Activated CD8-positive, alpha-beta memory T cell treated with anti-CD3 and anti-CD28 coated beads, Interleukin-2, amount 10 ng/mL, durations not matched to agents 7 days and 5 days (primary cell): ENCODE data around the gene NME9. TPM values are rescaled to one million over a fixed set of nuclear protein-coding genes. Genes with fewer than 3 reads are reported as not detected.
"Not testable (repeated sequence)": the region's sequence is repeated elsewhere in the genome, so short reads cannot be mapped to it uniquely, and the experiment has no call there.

Experiments used
- ATAC-seq: fragments of 150-1000 bp; cut with Tn5 transposase; one replicate; pipeline ENCODE4 v1.10.0; 2021; ENCODE audit warnings: moderate library complexity
- CTCF ChIA-PET: fragments of 350-600 bp; sonication (Branson Sonifier 250); formaldehyde crosslinking; loops from one replicate; lab custom pipeline; 2021; ENCODE audit warnings: antibody characterized with exemption; lab: Charles Lee
- DNase-seq: peaks from one replicate; pipeline ENCODE4 v3.0.0-alpha.2; 2020
- H3K27ac Mint-ChIP-seq: one replicate; pipeline ENCODE4 v1.8.0; 2021; ENCODE audit warnings: mild to moderate bottlenecking, mixed read lengths
- H3K27me3 Mint-ChIP-seq: one replicate; pipeline ENCODE4 v1.8.0; 2021; ENCODE audit warnings: mixed read lengths
- H3K36me3 Mint-ChIP-seq: one replicate; pipeline ENCODE4 v1.8.0; 2021; ENCODE audit warnings: mild to moderate bottlenecking, mixed read lengths
- H3K4me1 Mint-ChIP-seq: one replicate; pipeline ENCODE4 v1.8.0; 2021; ENCODE audit warnings: mixed read lengths
- H3K4me3 Mint-ChIP-seq: one replicate; pipeline ENCODE4 v1.8.0; 2021; ENCODE audit warnings: mild to moderate bottlenecking, moderate library complexity, mixed read lengths
- H3K9me3 Mint-ChIP-seq: one replicate; pipeline ENCODE4 v1.8.0; 2022; ENCODE audit warnings: low read depth, mixed read lengths
- total RNA-seq, 2 experiments: library from RNA; stranded (reverse); gene quantifications; one replicate each; pipeline ENCODE4 v1.2.3, GENCODE V29; 2021

The NME9 gene, protein sequence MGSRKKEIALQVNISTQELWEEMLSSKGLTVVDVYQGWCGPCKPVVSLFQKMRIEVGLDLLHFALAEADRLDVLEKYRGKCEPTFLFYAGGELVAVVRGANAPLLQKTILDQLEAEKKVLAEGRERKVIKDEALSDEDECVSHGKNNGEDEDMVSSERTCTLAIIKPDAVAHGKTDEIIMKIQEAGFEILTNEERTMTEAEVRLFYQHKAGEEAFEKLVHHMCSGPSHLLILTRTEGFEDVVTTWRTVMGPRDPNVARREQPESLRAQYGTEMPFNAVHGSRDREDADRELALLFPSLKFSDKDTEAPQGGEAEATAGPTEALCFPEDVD
- total RNA-seq, result not detected

DNA sequence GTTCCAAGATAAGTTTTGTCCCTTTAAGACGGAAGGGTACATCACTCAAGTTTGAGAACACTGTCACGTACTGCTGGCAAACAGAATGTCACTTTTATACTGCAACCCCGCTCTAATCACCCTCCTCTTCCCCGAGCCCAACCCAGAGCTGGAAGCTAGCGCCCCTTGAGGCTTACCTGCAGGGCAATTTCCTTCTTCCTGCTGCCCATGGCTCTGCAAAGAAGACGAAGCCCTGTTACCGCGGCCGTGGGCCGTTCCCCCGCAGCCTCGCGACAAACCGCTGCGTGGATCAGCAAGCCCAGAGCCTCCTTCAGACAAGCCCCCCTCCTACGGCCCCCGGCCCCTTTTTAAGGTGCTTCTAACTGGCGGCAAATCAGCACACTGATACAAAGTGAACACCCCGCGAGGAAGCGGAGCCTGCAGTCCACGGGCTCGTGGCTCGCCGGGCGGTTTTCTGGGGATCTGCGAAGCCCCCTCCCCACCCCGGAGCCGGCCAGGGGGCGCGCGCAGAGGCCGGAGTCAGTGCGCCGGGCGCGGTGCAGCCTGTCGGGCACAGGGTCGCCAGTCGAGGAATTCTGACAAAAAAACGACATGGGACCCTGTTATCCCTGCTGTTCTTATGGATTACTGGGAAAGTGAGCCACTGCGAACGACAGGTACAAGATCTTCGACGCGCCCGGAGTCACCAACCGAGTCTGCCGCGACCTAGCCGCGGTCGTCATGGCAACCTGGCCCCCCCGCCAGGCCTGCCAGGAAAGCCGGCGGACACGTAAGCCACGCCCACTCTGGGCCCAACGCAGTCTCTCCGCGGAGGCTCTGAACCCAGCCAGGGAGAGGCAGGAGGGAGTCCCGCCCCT lies at the start of gene NME9:
Gene NME9 (minus strand): TSS at position 725 of the 857 bp plus-strand sequence. CDS start 516 bp downstream, at position 209.
- peak; percentile 92 for DNase-seq
- CTCF ChIA-PET, result interaction anchor here (0.8 to 2.7 kb wide), 14 partner anchors 9 to 264 kb away, joined by 3 to 12 read pairs (median 4); partner anchors contain the start of genes ARMC8, DBR1 and ESYT3
- H3K4me1 Mint-ChIP-seq, result peaks cover 29% of the 10 kb centered on the region
- no peaks in the 10 kb centered on the region for H3K9me3 Mint-ChIP-seq
- peak within 1 kb of the TSS; percentile 81 for H3K27ac Mint-ChIP-seq
- peak; percentile 89 for ATAC-seq
- H3K27me3 Mint-ChIP-seq, result peaks cover 6% of the 10 kb centered on the region
- peak within 1 kb of the TSS; percentile 86 for H3K4me3 Mint-ChIP-seq
- no peaks in the 10 kb centered on the region for H3K36me3 Mint-ChIP-seq

GRCh38 chr3:138378990-138379389 lies 49.3 kb upstream of the NME9 start:
- peaks cover 11% of the 10 kb centered on the region for H3K27me3 Mint-ChIP-seq
- no peak for ATAC-seq
- no peaks in the 10 kb centered on the region for H3K36me3 Mint-ChIP-seq
- H3K4me3 Mint-ChIP-seq, result no peak overlapping the region
- no peaks in the 10 kb centered on the region for H3K4me1 Mint-ChIP-seq
- no peaks in the 10 kb centered on the region for H3K9me3 Mint-ChIP-seq
- CTCF ChIA-PET, result no interaction called here
- no peak for DNase-seq
- H3K27ac Mint-ChIP-seq, result no peak overlapping the region

GRCh38 chr3:138378331-138378730 lies 48.7 kb upstream of the NME9 start:
- Mint-ChIP-seq H3K27me3 (peaks cover 11% of the 10 kb centered on the region), H3K36me3 (no peaks in the 10 kb centered on the region), H3K27ac (no peak overlapping the region), H3K9me3 (no peaks in the 10 kb centered on the region), H3K4me1 (no peaks in the 10 kb centered on the region), H3K4me3 (no peak overlapping the region)
- no peak for DNase-seq
- ATAC-seq, result no peak
- CTCF ChIA-PET, result no interaction called here

DNA sequence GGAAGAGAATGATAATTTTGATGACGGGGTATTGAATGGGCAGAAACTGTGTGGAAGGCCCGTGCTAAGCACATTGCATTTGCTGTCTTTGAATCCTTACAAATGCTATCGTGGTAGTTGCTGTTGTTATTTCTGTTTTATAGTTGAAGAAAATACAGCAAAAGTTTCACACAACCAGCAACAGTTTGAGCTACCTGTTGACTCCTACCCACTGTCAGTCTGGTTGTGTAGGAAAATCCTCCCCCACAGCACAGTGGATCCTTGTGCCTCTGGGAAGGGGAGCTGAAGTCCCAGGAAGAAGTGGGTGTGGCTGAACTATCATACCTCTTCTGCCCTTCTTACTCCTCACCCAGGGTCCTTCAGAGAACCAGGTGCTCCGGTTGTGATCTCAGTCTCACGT lies 48.2 kb upstream of the NME9 start:
- H3K9me3 Mint-ChIP-seq, result no peaks in the 10 kb centered on the region
- H3K4me3 Mint-ChIP-seq, result no peak overlapping the region
- DNase-seq (no peak), ATAC-seq (no peak)
- H3K27ac Mint-ChIP-seq, result no peak overlapping the region
- no peaks in the 10 kb centered on the region for H3K36me3 Mint-ChIP-seq
- CTCF ChIA-PET, result no interaction called here
- H3K27me3 Mint-ChIP-seq, result peaks cover 11% of the 10 kb centered on the region
- no peaks in the 10 kb centered on the region for H3K4me1 Mint-ChIP-seq

DNA sequence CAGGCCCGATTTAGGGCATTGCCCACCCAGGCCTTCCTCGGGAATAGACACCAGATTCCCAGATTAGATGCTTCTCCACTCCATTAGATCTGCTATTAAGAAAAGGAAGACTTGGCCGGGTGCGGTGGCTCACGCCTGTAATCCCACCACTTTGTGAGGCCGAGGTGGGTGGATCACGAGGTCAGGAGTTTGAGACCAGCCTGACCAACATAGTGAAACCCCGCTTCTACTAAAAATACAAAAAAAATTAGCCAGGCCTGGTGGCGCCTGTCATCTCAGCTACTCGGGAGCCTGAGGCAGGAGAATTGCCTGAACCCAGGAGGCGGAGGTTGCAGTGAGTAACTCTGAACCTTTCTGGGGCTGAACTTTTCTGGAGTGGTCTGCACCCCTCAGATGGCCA lies 47.6 kb upstream of the NME9 start:
- CTCF ChIA-PET, H3K36me3 Mint-ChIP-seq: not testable (repeated sequence)

DNA sequence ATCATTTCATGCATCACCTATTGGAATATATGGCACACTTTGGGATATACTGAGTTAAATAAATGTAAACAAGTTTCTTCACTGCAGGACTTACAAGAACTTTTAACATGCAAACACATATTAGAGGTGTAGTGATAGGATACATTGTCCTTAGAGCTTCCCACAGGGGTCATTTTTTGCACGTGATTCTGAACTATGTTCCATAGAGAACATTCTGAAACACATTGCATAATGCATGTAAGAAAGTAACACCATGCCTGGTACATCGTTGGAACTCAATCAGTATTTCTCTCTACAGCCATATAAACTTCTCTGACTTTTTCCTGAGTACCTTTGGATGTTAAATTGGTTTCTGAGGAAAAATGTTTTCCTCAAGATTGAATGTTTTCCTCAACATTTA lies 47.0 kb upstream of the NME9 start:
- CTCF ChIA-PET, result no interaction called here
- no peak for DNase-seq
- H3K4me3 Mint-ChIP-seq, result no peak overlapping the region

More for the DNA sequence above, 47.6 kb upstream of the NME9 start:
- peaks cover 11% of the 10 kb centered on the region for H3K27me3 Mint-ChIP-seq
- not testable (repeated sequence) for H3K4me3 Mint-ChIP-seq, ATAC-seq, H3K9me3 Mint-ChIP-seq, H3K4me1 Mint-ChIP-seq, H3K27ac Mint-ChIP-seq, DNase-seq

GRCh38 chr3:138375447-138375846 lies 45.8 kb upstream of the NME9 start:
- Mint-ChIP-seq H3K4me3 (no peak overlapping the region), H3K9me3 (no peaks in the 10 kb centered on the region), H3K4me1 (peaks cover 10% of the 10 kb centered on the region), H3K27me3 (peaks cover 28% of the 10 kb centered on the region), H3K36me3 (no peaks in the 10 kb centered on the region), H3K27ac (no peak overlapping the region)
- CTCF ChIA-PET, result no interaction called here
- ATAC-seq, result no peak
- DNase-seq, result no peak

More for the DNA sequence above, 47.0 kb upstream of the NME9 start:
- Mint-ChIP-seq H3K27ac (no peak overlapping the region), H3K36me3 (no peaks in the 10 kb centered on the region), H3K9me3 (no peaks in the 10 kb centered on the region), H3K4me1 (peaks cover 3% of the 10 kb centered on the region), H3K27me3 (peaks cover 17% of the 10 kb centered on the region)
- no peak for ATAC-seq

DNA sequence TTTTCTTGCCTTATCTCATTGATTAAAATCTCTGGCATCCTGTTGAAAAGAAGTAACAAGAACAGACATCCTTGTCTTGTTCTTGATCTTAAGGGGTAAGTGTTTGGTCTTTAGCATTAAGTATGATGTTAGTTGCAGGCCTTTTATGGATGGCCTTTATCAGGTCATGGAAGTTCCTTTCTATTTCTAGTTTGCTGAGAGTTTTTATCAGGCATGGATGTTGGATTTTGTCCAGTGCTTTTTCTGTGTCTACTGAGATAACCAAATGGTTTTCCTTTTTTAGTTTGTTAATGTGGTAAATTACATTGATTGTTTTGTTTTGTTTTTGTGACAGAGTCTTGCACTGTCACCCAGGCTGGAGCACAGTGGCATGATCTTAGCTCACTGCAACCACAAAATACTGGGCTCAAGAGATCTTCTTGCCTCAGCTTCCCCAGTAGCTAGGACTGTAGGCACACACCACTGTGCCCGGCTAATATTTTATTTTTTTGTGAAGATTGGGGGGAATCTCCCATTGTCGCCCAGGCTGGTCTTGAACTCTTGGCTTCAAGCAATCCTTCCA lies 45.0 kb upstream of the NME9 start:
- Mint-ChIP-seq H3K27ac (no peak overlapping the region), H3K27me3 (peaks cover 32% of the 10 kb centered on the region), H3K4me3 (no peak overlapping the region), H3K4me1 (peaks cover 10% of the 10 kb centered on the region), H3K36me3 (no peaks in the 10 kb centered on the region), H3K9me3 (no peaks in the 10 kb centered on the region)
- ATAC-seq (no peak), DNase-seq (no peak)
- CTCF ChIA-PET, result no interaction called here

GRCh38 chr3:138373736-138374094 lies 44.1 kb upstream of the NME9 start:
- DNase-seq, result no peak
- no peak overlapping the region for H3K27ac Mint-ChIP-seq
- ATAC-seq, result no peak
- H3K4me1 Mint-ChIP-seq, result peaks cover 10% of the 10 kb centered on the region
- H3K4me3 Mint-ChIP-seq, result no peak overlapping the region
- no peaks in the 10 kb centered on the region for H3K36me3 Mint-ChIP-seq
- H3K9me3 Mint-ChIP-seq, result no peaks in the 10 kb centered on the region
- CTCF ChIA-PET, result no interaction called here
- H3K27me3 Mint-ChIP-seq, result peaks cover 38% of the 10 kb centered on the region

GRCh38 chr3:138373087-138373735 lies 43.6 kb upstream of the NME9 start:
- CTCF ChIA-PET, result no interaction called here
- Mint-ChIP-seq H3K9me3 (no peaks in the 10 kb centered on the region), H3K4me1 (peaks cover 10% of the 10 kb centered on the region), H3K27me3 (peaks cover 38% of the 10 kb centered on the region), H3K4me3 (no peak overlapping the region), H3K36me3 (no peaks in the 10 kb centered on the region), H3K27ac (no peak overlapping the region)
- ATAC-seq, result no peak
- DNase-seq, result no peak

DNA sequence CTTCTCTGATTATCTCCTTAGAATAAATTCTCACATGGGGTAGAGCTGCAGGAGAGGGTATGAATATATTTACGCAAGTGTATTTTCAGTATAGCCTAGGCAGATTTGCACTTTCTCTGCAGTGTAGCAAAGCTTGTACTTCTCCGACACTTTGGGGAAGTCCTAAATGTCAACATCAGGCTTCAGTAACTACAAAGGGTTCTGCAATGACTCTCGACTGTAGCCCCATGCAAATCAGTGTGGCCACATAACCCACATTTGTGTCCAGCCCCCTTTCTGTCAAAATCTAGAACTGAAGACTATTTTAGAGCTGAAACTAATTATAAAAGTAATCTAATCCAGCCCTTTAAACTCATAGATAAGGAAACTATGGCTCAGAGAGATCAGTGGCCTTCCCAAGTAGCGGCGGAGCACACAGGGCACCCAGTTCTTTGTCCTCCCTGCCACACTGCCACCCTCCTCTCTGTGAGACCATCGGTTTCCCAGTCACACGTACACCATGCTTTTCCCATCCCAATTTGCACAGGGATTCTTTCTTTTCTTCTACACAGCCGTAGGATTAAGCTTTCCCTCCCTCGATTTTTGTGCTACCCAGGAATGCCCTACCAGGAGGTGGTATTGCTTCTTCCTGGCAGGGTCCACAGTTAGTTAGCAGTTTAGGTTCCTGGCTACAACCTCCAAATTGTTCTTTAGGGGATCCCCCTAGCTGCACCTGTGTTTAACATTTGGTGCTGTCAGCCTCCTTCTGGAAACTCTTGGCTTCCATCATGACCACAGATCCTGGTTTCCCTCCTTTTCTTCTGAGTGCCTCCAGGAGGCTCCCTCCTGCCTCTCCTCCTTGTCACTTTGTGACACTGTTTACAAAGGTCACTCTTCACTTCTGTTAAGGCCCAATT lies 41.7 kb upstream of the NME9 start:
- H3K27ac Mint-ChIP-seq, result no peak overlapping the region
- H3K36me3 Mint-ChIP-seq, result no peaks in the 10 kb centered on the region
- DNase-seq, result no peak
- peaks cover 35% of the 10 kb centered on the region for H3K27me3 Mint-ChIP-seq
- CTCF ChIA-PET, result no interaction called here
- no peak for ATAC-seq
- H3K9me3 Mint-ChIP-seq, result no peaks in the 10 kb centered on the region
- H3K4me1 Mint-ChIP-seq, result peaks cover 10% of the 10 kb centered on the region
- no peak overlapping the region for H3K4me3 Mint-ChIP-seq

- Mint-ChIP-seq H3K27me3 (peaks cover 35% of the 10 kb centered on the region), H3K4me3 (no peak overlapping the region), H3K9me3 (no peaks in the 10 kb centered on the region), H3K36me3 (no peaks in the 10 kb centered on the region), H3K4me1 (peaks cover 10% of the 10 kb centered on the region), H3K27ac (no peak overlapping the region)
- CTCF ChIA-PET, result no interaction called here
- no peak for DNase-seq
- no peak for ATAC-seq
These were observed 40.7 kb upstream of the NME9 start for GRCh38 chr3:138370321-138370720.
